GM23338 (cell line): ENCODE data around the gene LRMDA. TPM values are rescaled to one million over a fixed set of nuclear protein-coding genes. Genes with fewer than 3 reads are reported as not detected.

ENCODE experiments used
- ATAC-seq: fragments of 200-7000 bp; cut with Tn5 transposase; 3 replicates; pipeline ENCODE4 v1.9.1; 2020
- DNase-seq: peaks from one replicate; pipeline ENCODE4 v3.0.0-alpha.2; 2015; ENCODE audit warnings: low spot score
- H2AFZ ChIP-seq: fragments of 200-600 bp; sonication (generic); 2 replicates; pipeline ENCODE4 v1.8.0; 2016; ENCODE audit warnings: antibody characterized with exemption, mild to moderate bottlenecking, moderate library complexity
- H3F3A ChIP-seq: fragments of 200-600 bp; sonication (generic); replicated peaks from 2 replicates; pipeline ENCODE4 v1.8.0; 2017; ENCODE audit warnings: antibody characterized with exemption, mixed run types, low read depth
- H3K27ac ChIP-seq: fragments of 200-600 bp; sonication (generic); 2 replicates; pipeline ENCODE4 v1.6.1; 2016; ENCODE audit warnings: low read depth
- H3K27me3 ChIP-seq: fragments of 200-600 bp; sonication (generic); 2 replicates; pipeline ENCODE4 v1.8.0; 2016; ENCODE audit warnings: mild to moderate bottlenecking, mixed run types, moderate library complexity; ENCODE audit not compliant: insufficient read depth
- H3K36me3 ChIP-seq: fragments of 200-600 bp; sonication (generic); 2 replicates; pipeline ENCODE4 v1.8.0; 2016; ENCODE audit warnings: mild to moderate bottlenecking; ENCODE audit not compliant: insufficient read depth
- H3K4me1 ChIP-seq: fragments of 200-600 bp; sonication (generic); 2 replicates; pipeline ENCODE4 v1.8.0; 2016; ENCODE audit warnings: mild to moderate bottlenecking, moderate library complexity; ENCODE audit not compliant: insufficient read depth
- H3K4me2 ChIP-seq: fragments of 200-600 bp; sonication (generic); 2 replicates; pipeline ENCODE4 v1.7.1; 2017; ENCODE audit warnings: mixed run types
- H3K4me3 ChIP-seq: fragments of 200-600 bp; sonication (generic); 2 replicates; pipeline ENCODE4 v1.6.1; 2016; ENCODE audit warnings: mixed run types
- H3K79me2 ChIP-seq: fragments of 200-600 bp; sonication (generic); replicated peaks from 2 replicates; pipeline ENCODE4 v1.8.0; 2017; ENCODE audit warnings: mild to moderate bottlenecking; ENCODE audit not compliant: insufficient read depth
- H3K9me2 ChIP-seq: fragments of 200-600 bp; sonication (generic); 2 replicates; pipeline ENCODE4 v1.8.0; 2017; ENCODE audit not compliant: insufficient read depth
- H4K20me1 ChIP-seq: fragments of 200-600 bp; sonication (generic); replicated peaks from 2 replicates; pipeline ENCODE4 v1.8.0; 2017; ENCODE audit warnings: mild to moderate bottlenecking; ENCODE audit not compliant: insufficient read depth
- H3K27ac Mint-ChIP-seq: 2 replicates; pipeline ENCODE4 v1.8.0; 2020; ENCODE audit warnings: inconsistent platforms, mild to moderate bottlenecking, moderate library complexity, mixed read lengths
- H3K27me3 Mint-ChIP-seq: 3 replicates; pipeline ENCODE4 v1.8.0; 2022; ENCODE audit warnings: low read depth, mild to moderate bottlenecking, moderate library complexity, mixed read lengths, inconsistent platforms; ENCODE audit not compliant: insufficient read depth, poor library complexity
- H3K36me3 Mint-ChIP-seq: 3 replicates; pipeline ENCODE4 v1.8.0; 2021; ENCODE audit warnings: low read depth, mild to moderate bottlenecking, inconsistent platforms, moderate library complexity, mixed read lengths
- H3K4me1 Mint-ChIP-seq: 3 replicates; pipeline ENCODE4 v1.8.0; 2020; ENCODE audit warnings: mild to moderate bottlenecking, inconsistent platforms, mixed read lengths
- H3K4me3 Mint-ChIP-seq: 3 replicates; pipeline ENCODE4 v1.8.0; 2021; ENCODE audit warnings: moderate library complexity, mild to moderate bottlenecking, inconsistent platforms, mixed read lengths
- H3K9me3 Mint-ChIP-seq: 3 replicates; pipeline ENCODE4 v1.8.0; 2020; ENCODE audit warnings: moderate library complexity, mild to moderate bottlenecking, inconsistent platforms, mixed read lengths
- CREB1 ChIP-seq: fragments of 250-450 bp; sonication (Bioruptor Pico); IDR thresholded peaks from 2 replicates; pipeline ENCODE4 v1.5.0; 2020; ENCODE audit warnings: low read depth, mild to moderate bottlenecking, moderate library complexity
- CTCF ChIP-seq, 2 experiments: fragments of 200-600 bp in 1 of 2; sonication (generic) in 1 of 2; conservative IDR thresholded peaks; 2 replicates each; pipeline versions ENCODE4 v1.5.1 to v1.6.1; 2016 to 2017; ENCODE audit warnings: antibody characterized with exemption in 2 of 2, low read depth in 2 of 2, mild to moderate bottlenecking in 2 of 2, moderate library complexity in 1 of 2
- ETS1 ChIP-seq: IDR thresholded peaks from 2 replicates; pipeline ENCODE4 v1.6.1; 2016; ENCODE audit warnings: antibody characterized with exemption
- EZH2 ChIP-seq: fragments of 200-600 bp; sonication (generic); IDR thresholded peaks from one replicate; pipeline ENCODE4 v1.8.0; 2017; ENCODE audit warnings: antibody characterized with exemption, mild to moderate bottlenecking, low read depth; ENCODE audit not compliant: unreplicated experiment
- EZH2phosphoT487 ChIP-seq: fragments of 200-600 bp; sonication (generic); IDR thresholded peaks from one replicate; pipeline ENCODE4 v1.8.1; 2018; ENCODE audit warnings: antibody characterized with exemption; ENCODE audit not compliant: unreplicated experiment
- JUNB ChIP-seq: IDR thresholded peaks from one replicate; pipeline ENCODE4 v1.6.1; 2016; ENCODE audit warnings: antibody characterized with exemption; ENCODE audit not compliant: unreplicated experiment
- NANOG ChIP-seq: IDR thresholded peaks from 2 replicates; pipeline ENCODE4 v1.6.1; 2016; ENCODE audit warnings: antibody characterized with exemption, borderline replicate concordance
- POLR2AphosphoS5 ChIP-seq: IDR thresholded peaks from 2 replicates; pipeline ENCODE4 v1.6.1; 2016; ENCODE audit warnings: antibody characterized with exemption, low read depth
- REST ChIP-seq: IDR thresholded peaks from one replicate; pipeline ENCODE4 v1.6.1; 2018; ENCODE audit warnings: antibody characterized with exemption; ENCODE audit not compliant: unreplicated experiment
- STAT1 ChIP-seq: IDR thresholded peaks from one replicate; pipeline ENCODE4 v1.6.1; 2016; ENCODE audit warnings: antibody characterized with exemption; ENCODE audit not compliant: unreplicated experiment
- ZNF114 ChIP-seq: fragments of 250-450 bp; sonication (Bioruptor Pico); IDR thresholded peaks from 2 replicates; pipeline ENCODE4 v1.5.0; 2020; ENCODE audit warnings: mild to moderate bottlenecking, moderate library complexity
- ZNF331 ChIP-seq: fragments of 250-450 bp; sonication (Bioruptor Pico); IDR thresholded peaks from 2 replicates; pipeline ENCODE4 v1.5.0; 2020; ENCODE audit warnings: low read depth, mild to moderate bottlenecking, moderate library complexity
- ZNF462 ChIP-seq: fragments of 250-450 bp; sonication (Bioruptor Pico); IDR thresholded peaks from 2 replicates; pipeline ENCODE4 v1.5.0; 2020; ENCODE audit warnings: mild to moderate bottlenecking, moderate library complexity
- polyA plus RNA-seq: library from polyadenylated mRNA; unstranded; fragments of >200 nt; fragmentation: Nextera tagmentation; extraction: Ambion mirVana; gene quantifications from 2 replicates; pipeline ENCODE4 v1.2.1, GENCODE V29; 2016
- total RNA-seq: library from RNA; depleted of rRNA; stranded (reverse); fragments of >200 nt; shearing (Covaris generic); gene quantifications from 2 replicates; pipeline ENCODE4 v1.2.3, GENCODE V29; 2014

Gene LRMDA
- total and polyA plus RNA-seq, 2 experiments from 2014 or later: 0.90 to 1.8 TPM

- DNase-seq (no peak), ATAC-seq (no peak)
- Histone ChIP-seq H3K36me3 (no peaks in the 10 kb centered on the region), H3K4me2 (no peak overlapping the region), H3K79me2 (no peaks in the 10 kb centered on the region), H3K27me3 (no peaks in the 10 kb centered on the region), H2AFZ (no peak overlapping the region), H3K4me1 (no peaks in the 10 kb centered on the region), H3K27ac (no peak overlapping the region), H3K9me2 (no peaks in the 10 kb centered on the region; the same call in 1 of the 2 replicates), H3F3A (no peaks in the 10 kb centered on the region), H4K20me1 (no peaks in the 10 kb centered on the region), H3K4me3 (no peak overlapping the region)
- H3K9me3 Mint-ChIP-seq: peaks cover 16% of the 10 kb centered on the region
- H3K4me1 Mint-ChIP-seq: peaks cover 7% of the 10 kb centered on the region; the same call in 1 of the 3 replicates
- no peak overlapping the region for H3K27ac Mint-ChIP-seq
- H3K27me3 Mint-ChIP-seq: no peaks in the 10 kb centered on the region
- TF ChIP-seq CTCF (conservative IDR thresholded peaks at IDR 0.05; ENCODE audit: low read depth in 2 of 2): no peak
- no peak for TF ChIP-seq ZNF331 (CRISPR knock-in tag)
- no peak for TF ChIP-seq POLR2AphosphoS5
- no peak for TF ChIP-seq NANOG
- TF ChIP-seq ZNF462 (CRISPR knock-in tag): no peak
- TF ChIP-seq STAT1: no peak
- TF ChIP-seq EZH2phosphoT487: no peak
- TF ChIP-seq JUNB: no peak
- TF ChIP-seq ETS1: no peak
- no peak for TF ChIP-seq EZH2
- TF ChIP-seq REST: no peak
- TF ChIP-seq CREB1 (CRISPR knock-in tag): no peak
- TF ChIP-seq ZNF114 (CRISPR knock-in tag): no peak
- H3K36me3 Mint-ChIP-seq: peaks cover 7% of the 10 kb centered on the region; the same call in 2 of the 3 replicates
- no peak overlapping the region for H3K4me3 Mint-ChIP-seq
Observed at GRCh38 chr10:75548356-75548755, 116.9 kb downstream of the LRMDA start.
